HEK293 (cell line): ENCODE results near the gene COPZ1.

Source experiments
- CTCF ChIP-seq: fragments of 450-650 bp; formaldehyde crosslinking; IDR thresholded peaks from 2 replicates; pipeline ENCODE4 v1.5.1; 2016; ENCODE audit warnings: missing biosample characterization, missing genetic modification characterization
- GLIS1 ChIP-seq: fragments of 450-650 bp; formaldehyde crosslinking; IDR thresholded peaks from 2 replicates; pipeline ENCODE4 v1.5.1; 2016; ENCODE audit warnings: missing biosample characterization, missing genetic modification characterization
- PBX3 ChIP-seq: sonication (generic); formaldehyde crosslinking; IDR thresholded peaks from 2 replicates; pipeline ENCODE4 v1.8.1; 2022; ENCODE audit warnings: mild to moderate bottlenecking, moderate library complexity, missing genetic modification reagents
- REST ChIP-seq: fragments of 450-650 bp; formaldehyde crosslinking; IDR thresholded peaks from 2 replicates; pipeline ENCODE4 v1.5.1; 2016; ENCODE audit warnings: missing biosample characterization, missing genetic modification characterization
- TCF7L2 ChIP-seq: IDR thresholded peaks from 2 replicates; pipeline ENCODE4 v1.6.1; 2011; ENCODE audit warnings: low read depth, mild to moderate bottlenecking, inconsistent platforms, low read length, moderate library complexity, borderline replicate concordance
- WT1 ChIP-seq: fragments of 450-650 bp; formaldehyde crosslinking; IDR thresholded peaks from 2 replicates; pipeline ENCODE4 v1.5.1; 2016; ENCODE audit warnings: missing biosample characterization, missing genetic modification characterization
- YY1 ChIP-seq: fragments of 450-650 bp; formaldehyde crosslinking; IDR thresholded peaks from 2 replicates; pipeline ENCODE4 v1.5.1; 2018; ENCODE audit warnings: missing biosample characterization, missing genetic modification characterization
- ZNF121 ChIP-seq: fragments of 450-650 bp; formaldehyde crosslinking; IDR thresholded peaks from 2 replicates; pipeline ENCODE4 v1.5.1; 2016; ENCODE audit warnings: missing biosample characterization, missing genetic modification characterization
- ZNF138 ChIP-seq: fragments of 450-650 bp; formaldehyde crosslinking; IDR thresholded peaks from 2 replicates; pipeline ENCODE4 v1.5.1; 2016; ENCODE audit warnings: missing biosample characterization, missing genetic modification characterization, borderline replicate concordance
- ZNF274 ChIP-seq, 2 experiments: fragments of 200-500 bp in 1 of 2; fragments of 450-650 bp in 1 of 2; sonication (Bioruptor generic) in 1 of 2; formaldehyde crosslinking in 1 of 2; IDR thresholded peaks; 2 replicates each; pipeline versions ENCODE4 v1.5.1 to v1.6.1; 2014 to 2016; ENCODE audit warnings: borderline replicate concordance in 1 of 2, inconsistent platforms in 1 of 2, low read length in 1 of 2, missing biosample characterization in 1 of 2, missing genetic modification characterization in 1 of 2
- ZNF514 ChIP-seq: fragments of 450-650 bp; formaldehyde crosslinking; IDR thresholded peaks from 2 replicates; pipeline ENCODE4 v1.5.1; 2016; ENCODE audit warnings: missing biosample characterization, missing genetic modification characterization
- ZNF580 ChIP-seq: fragments of 450-650 bp; formaldehyde crosslinking; IDR thresholded peaks from 2 replicates; pipeline ENCODE4 v1.5.1; 2016; ENCODE audit warnings: missing biosample characterization, missing genetic modification characterization
- ZNF658 ChIP-seq: fragments of 450-650 bp; formaldehyde crosslinking; IDR thresholded peaks from 2 replicates; pipeline ENCODE4; 2016; ENCODE audit warnings: missing biosample characterization, missing genetic modification characterization
- TF ChIP-seq, protein P1 (sequence below): fragments of 450-650 bp; formaldehyde crosslinking; IDR thresholded peaks from 2 replicates; pipeline ENCODE4 v1.5.1; 2016; ENCODE audit warnings: missing biosample characterization, missing genetic modification characterization

DNA sequence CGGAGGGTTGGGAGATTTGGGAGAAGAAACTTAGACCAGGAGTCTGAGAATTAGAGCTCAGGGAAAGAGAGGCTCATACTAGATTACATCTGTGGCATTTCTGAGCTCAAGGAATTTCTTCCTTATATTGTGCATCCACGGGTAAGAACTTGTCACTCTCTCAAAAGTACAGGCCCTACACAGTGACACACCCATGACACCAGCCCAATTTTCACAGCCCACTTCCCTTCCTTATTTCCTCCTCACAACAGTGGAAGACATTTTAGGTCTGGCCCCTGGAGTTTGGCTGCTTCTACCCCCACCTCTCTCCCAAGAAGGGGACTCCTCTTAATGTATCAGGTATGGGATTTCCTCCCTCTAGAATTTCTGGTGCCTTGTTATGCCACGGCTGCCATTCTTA is 68.8 kb downstream of the COPZ1 start:
- TF ChIP-seq ZNF121 (tag by site-specific recombination) (no peak), REST (tag by site-specific recombination) (no peak), ZNF274 (IDR thresholded peaks at IDR 0.05; ENCODE audit: low read length) (no peak), ZNF274 (tag by site-specific recombination; IDR thresholded peaks at IDR 0.05; ENCODE audit: borderline replicate concordance) (no peak), ZNF514 (tag by site-specific recombination) (no peak), GLIS1 (no peak), CTCF (tag by site-specific recombination) (no peak), YY1 (tag by site-specific recombination) (no peak), ZNF138 (no peak), ZNF580 (tag by site-specific recombination) (no peak), WT1 (tag by site-specific recombination) (no peak), PBX3 (CRISPR knock-in tag) (no peak), TCF7L2 (no peak), ZNF658 (tag by site-specific recombination) (no peak)
- TF ChIP-seq, protein P1, sequence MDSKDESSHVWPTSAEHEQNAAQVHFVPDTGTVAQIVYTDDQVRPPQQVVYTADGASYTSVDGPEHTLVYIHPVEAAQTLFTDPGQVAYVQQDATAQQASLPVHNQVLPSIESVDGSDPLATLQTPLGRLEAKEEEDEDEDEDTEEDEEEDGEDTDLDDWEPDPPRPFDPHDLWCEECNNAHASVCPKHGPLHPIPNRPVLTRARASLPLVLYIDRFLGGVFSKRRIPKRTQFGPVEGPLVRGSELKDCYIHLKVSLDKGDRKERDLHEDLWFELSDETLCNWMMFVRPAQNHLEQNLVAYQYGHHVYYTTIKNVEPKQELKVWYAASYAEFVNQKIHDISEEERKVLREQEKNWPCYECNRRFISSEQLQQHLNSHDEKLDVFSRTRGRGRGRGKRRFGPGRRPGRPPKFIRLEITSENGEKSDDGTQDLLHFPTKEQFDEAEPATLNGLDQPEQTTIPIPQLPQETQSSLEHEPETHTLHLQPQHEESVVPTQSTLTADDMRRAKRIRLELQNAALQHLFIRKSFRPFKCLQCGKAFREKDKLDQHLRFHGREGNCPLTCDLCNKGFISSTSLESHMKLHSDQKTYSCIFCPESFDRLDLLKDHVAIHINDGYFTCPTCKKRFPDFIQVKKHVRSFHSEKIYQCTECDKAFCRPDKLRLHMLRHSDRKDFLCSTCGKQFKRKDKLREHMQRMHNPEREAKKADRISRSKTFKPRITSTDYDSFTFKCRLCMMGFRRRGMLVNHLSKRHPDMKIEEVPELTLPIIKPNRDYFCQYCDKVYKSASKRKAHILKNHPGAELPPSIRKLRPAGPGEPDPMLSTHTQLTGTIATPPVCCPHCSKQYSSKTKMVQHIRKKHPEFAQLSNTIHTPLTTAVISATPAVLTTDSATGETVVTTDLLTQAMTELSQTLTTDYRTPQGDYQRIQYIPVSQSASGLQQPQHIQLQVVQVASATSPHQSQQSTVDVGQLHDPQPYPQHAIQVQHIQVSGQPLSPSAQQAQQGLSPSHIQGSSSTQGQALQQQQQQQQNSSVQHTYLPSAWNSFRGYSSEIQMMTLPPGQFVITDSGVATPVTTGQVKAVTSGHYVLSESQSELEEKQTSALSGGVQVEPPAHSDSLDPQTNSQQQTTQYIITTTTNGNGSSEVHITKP (tag by site-specific recombination) = no peak
